A673 (cell line): ENCODE data around the gene TTC22. TPM values are rescaled to one million over a fixed set of nuclear protein-coding genes. Genes with fewer than 3 reads are reported as not detected.

Source experiments
- BruUV-seq: library from RNA; stranded (reverse); fragments of 400-500 nt; replicated peaks from 2 replicates; lab custom pipeline; 2021; lab: Mats Ljungman, UMichigan
- CTCF ChIA-PET: fragments of 300-600 bp; sonication (Branson Sonifier 250); formaldehyde crosslinking; loops from one replicate; lab custom pipeline; 2022; ENCODE audit warnings: antibody characterized with exemption; lab: Charles Lee
- POLR2A ChIA-PET: fragments of 300-600 bp; sonication (Branson Sonifier 250); formaldehyde crosslinking; loops from one replicate; lab custom pipeline; 2022; ENCODE audit warnings: antibody characterized with exemption; ENCODE audit not compliant: low non-redundant PET; lab: Charles Lee
- DNase-seq: peaks from one replicate; pipeline ENCODE4 v3.0.0-alpha.2; 2015; ENCODE audit warnings: low spot score
- H3K27ac ChIP-seq: fragments of 200-600 bp; sonication (generic); 2 replicates; pipeline ENCODE4 v1.5.1; 2016; ENCODE audit warnings: mixed run types, low read depth, mild to moderate bottlenecking, mixed read lengths, antibody characterized with exemption, low read length; ENCODE audit not compliant: poor library complexity, severe bottlenecking
- H3K27me3 ChIP-seq: fragments of 200-600 bp; sonication (generic); replicated peaks from 2 replicates; pipeline ENCODE4 v1.6.1; 2017; ENCODE audit warnings: mixed run types, low read depth, mild to moderate bottlenecking, mixed read lengths, antibody characterized with exemption, low read length; ENCODE audit not compliant: insufficient read depth, poor library complexity
- H3K36me3 ChIP-seq: fragments of 200-600 bp; sonication (generic); 2 replicates; pipeline ENCODE4 v1.6.1; 2016; ENCODE audit warnings: mixed run types, mild to moderate bottlenecking, mixed read lengths, antibody characterized with exemption, low read length; ENCODE audit not compliant: insufficient read depth, poor library complexity, severe bottlenecking
- H3K4me1 ChIP-seq: fragments of 200-600 bp; sonication (generic); 2 replicates; pipeline ENCODE4 v1.6.1; 2017; ENCODE audit warnings: mixed run types, mild to moderate bottlenecking, mixed read lengths, antibody characterized with exemption, low read length; ENCODE audit not compliant: insufficient read depth, poor library complexity, severe bottlenecking
- H3K4me3 ChIP-seq: fragments of 200-600 bp; sonication (generic); 2 replicates; pipeline ENCODE4 v1.5.1; 2016; ENCODE audit warnings: low read depth, mixed run types, mild to moderate bottlenecking, mixed read lengths, low read length; ENCODE audit not compliant: poor library complexity, severe bottlenecking
- H3K9me3 ChIP-seq: fragments of 200-600 bp; sonication (generic); 2 replicates; pipeline ENCODE4 v1.6.1; 2016; ENCODE audit warnings: mixed run types, low read depth, mild to moderate bottlenecking, mixed read lengths, antibody characterized with exemption, low read length; ENCODE audit not compliant: poor library complexity, severe bottlenecking
- EZH2 ChIP-seq: fragments of 200-600 bp; sonication (generic); IDR thresholded peaks from 2 replicates; pipeline ENCODE4 v1.6.1; 2017; ENCODE audit warnings: borderline replicate concordance, low read depth, mild to moderate bottlenecking, mixed read lengths, antibody characterized with exemption, low read length; ENCODE audit not compliant: poor library complexity, severe bottlenecking
- intact Hi-C: fragments of 100-400 bp; cut with micrococcal nuclease; formaldehyde crosslinking; loops from one replicate; pipeline ENCODE4 v1.10.0; 2022; ENCODE audit not compliant: unreplicated experiment
- total RNA-seq: library from RNA; stranded (reverse); gene quantifications from 2 replicates; pipeline ENCODE4 v1.2.3, GENCODE V29; 2021
- TF ChIP-seq, protein P1 (sequence below): fragments of 300-800, 200-600 bp; sonication (generic); conservative IDR thresholded peaks from 2 replicates; pipeline ENCODE4 v1.5.1; 2017; ENCODE audit warnings: low read depth, mild to moderate bottlenecking, antibody characterized with exemption, low read length, moderate library complexity, mixed read lengths

Gene TTC22
- total RNA-seq, 1 experiment from 2014 or later: not detected

DNA sequence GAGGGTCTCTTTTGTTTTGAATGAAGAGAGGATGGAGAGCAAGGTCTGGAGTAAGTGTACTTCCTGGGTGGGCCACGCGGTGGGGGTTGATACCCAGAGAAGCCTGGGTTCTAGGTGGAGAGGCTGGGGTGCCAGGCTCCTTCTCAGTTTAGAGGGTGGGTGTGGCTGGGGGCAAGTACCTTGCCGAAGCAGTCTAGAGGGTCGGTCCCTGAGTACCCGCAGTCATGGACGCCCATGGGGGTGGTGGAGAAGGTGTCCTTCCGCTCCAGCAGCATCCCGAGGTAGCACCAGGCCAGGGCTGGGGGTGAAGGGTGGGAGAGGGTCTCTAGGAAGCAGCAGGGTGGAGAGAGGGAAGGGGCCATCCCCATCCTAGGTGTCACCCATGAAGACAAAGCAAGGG, 14.3 kb downstream of the TTC22 start:
- Histone ChIP-seq H3K4me3 (no peak overlapping the region), H3K4me1 (no peaks in the 10 kb centered on the region), H3K9me3 (peaks cover under 1% of the 10 kb centered on the region), H3K27me3 (peaks cover 19% of the 10 kb centered on the region), H3K27ac (no peak overlapping the region), H3K36me3 (no peaks in the 10 kb centered on the region)
- ChIA-PET CTCF (no interaction called here), POLR2A (no interaction called here)
- no peak for DNase-seq
- TF ChIP-seq, protein P1, sequence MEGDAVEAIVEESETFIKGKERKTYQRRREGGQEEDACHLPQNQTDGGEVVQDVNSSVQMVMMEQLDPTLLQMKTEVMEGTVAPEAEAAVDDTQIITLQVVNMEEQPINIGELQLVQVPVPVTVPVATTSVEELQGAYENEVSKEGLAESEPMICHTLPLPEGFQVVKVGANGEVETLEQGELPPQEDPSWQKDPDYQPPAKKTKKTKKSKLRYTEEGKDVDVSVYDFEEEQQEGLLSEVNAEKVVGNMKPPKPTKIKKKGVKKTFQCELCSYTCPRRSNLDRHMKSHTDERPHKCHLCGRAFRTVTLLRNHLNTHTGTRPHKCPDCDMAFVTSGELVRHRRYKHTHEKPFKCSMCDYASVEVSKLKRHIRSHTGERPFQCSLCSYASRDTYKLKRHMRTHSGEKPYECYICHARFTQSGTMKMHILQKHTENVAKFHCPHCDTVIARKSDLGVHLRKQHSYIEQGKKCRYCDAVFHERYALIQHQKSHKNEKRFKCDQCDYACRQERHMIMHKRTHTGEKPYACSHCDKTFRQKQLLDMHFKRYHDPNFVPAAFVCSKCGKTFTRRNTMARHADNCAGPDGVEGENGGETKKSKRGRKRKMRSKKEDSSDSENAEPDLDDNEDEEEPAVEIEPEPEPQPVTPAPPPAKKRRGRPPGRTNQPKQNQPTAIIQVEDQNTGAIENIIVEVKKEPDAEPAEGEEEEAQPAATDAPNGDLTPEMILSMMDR: no peak
- TF ChIP-seq EZH2: no peak
- BruUV-seq: no TSS peak
- intact Hi-C loops: no loop called here

DNA sequence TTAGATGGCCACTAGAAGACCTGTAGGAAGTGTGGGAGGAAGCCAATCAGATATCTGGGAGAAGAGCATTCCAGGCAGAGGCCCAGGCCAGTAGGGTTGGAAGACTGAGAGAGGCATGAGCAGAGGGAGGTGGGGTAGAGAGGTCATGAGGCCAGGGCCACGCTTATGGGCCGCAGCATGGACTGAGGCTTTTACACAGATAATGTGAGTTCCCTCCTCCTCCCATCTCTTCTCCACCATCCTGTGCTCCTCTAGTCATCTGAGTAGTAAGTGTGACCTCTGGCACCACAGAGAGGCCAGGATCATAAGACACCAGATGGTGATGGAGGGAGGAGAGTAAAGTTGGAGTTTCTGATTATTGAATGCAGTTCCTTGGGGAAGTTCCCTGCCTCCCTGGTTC, 17.1 kb downstream of the TTC22 start:
- no peak overlapping the region for H3K27ac ChIP-seq
- intact Hi-C loops: no loop called here
- POLR2A ChIA-PET: no interaction called here
- H3K9me3 ChIP-seq: no peaks in the 10 kb centered on the region
- H3K4me1 ChIP-seq: no peaks in the 10 kb centered on the region
- DNase-seq: no peak
- H3K4me3 ChIP-seq: no peak overlapping the region
- CTCF ChIA-PET: no interaction called here
- no peak for TF ChIP-seq EZH2
- TF ChIP-seq, protein P1: no peak
- H3K27me3 ChIP-seq: peaks cover 28% of the 10 kb centered on the region
- no peaks in the 10 kb centered on the region for H3K36me3 ChIP-seq
- no TSS peak for BruUV-seq

DNA sequence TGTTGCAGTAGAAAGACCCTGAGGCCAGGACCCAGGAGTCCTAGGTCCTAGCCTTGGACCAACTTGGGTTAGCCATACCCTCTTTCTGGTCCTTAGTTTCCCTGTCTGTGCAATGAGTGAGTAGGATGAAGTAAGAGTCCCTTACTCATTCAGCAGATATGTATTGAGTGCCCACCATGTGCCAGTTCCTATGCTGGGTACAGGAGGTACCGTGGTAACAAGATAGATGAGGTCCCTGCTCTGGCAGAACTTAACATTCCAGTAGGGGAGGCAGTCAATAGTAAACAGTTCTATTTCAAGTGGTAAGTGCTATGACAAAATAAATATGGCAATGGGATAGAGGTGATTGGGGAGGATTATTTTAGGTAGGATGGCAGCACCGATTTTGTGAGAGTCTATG, 18.5 kb downstream of the TTC22 start:
- Histone ChIP-seq H3K4me1 (no peaks in the 10 kb centered on the region), H3K36me3 (no peaks in the 10 kb centered on the region), H3K4me3 (no peak overlapping the region), H3K9me3 (no peaks in the 10 kb centered on the region), H3K27me3 (peaks cover 25% of the 10 kb centered on the region), H3K27ac (no peak overlapping the region)
- intact Hi-C loops: no loop called here
- POLR2A ChIA-PET: no interaction called here
- no peak for DNase-seq
- TF ChIP-seq, protein P1: no peak
- no peak for TF ChIP-seq EZH2
- CTCF ChIA-PET: interaction anchor here (0.7 kb wide), 1 partner anchor 19 kb away, joined by 4 read pairs; the partner anchor contains the start of gene TTC22
- no TSS peak for BruUV-seq
